Mucosa of gallbladder (tissue), 1 donor: Measurements from ENCODE around the gene MAS1L. TPM values are rescaled to one million over a fixed set of nuclear protein-coding genes. Genes with fewer than 3 reads are reported as not detected.

Source experiments
- DNase-seq: peaks from one replicate; pipeline ENCODE4 v3.0.0-alpha.2; 2020; ENCODE audit warnings: low spot score
- total RNA-seq: library from RNA; stranded (reverse); gene quantifications from one replicate; pipeline ENCODE4 v1.2.1, GENCODE V29; 2021
- donor health status: DM: no; HTN: no; CAD: no.

The MAS1L gene
- total RNA-seq, 1 donor from 2014 or later, result 0.26 TPM

DNA sequence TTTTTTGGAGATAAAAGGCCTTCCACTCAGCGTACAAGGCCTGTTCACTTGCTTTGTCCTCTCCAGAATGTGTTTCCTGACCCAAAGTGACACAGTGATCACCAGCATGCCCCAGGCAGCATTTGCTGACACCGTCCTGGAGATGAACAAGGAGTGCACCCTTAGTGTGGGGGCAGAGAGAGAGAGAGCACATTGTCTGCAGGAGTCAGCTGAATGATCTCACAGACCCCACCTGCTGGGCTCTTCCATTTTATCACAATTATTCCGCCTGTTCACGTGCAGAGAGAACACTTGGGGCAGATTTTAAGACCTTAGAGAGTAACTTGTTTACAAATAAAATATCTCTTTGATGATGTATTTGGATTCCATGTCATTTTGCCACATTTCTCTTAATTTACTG, 22.4 kb upstream of the MAS1L start:
- DNase-seq, result no peak

DNA sequence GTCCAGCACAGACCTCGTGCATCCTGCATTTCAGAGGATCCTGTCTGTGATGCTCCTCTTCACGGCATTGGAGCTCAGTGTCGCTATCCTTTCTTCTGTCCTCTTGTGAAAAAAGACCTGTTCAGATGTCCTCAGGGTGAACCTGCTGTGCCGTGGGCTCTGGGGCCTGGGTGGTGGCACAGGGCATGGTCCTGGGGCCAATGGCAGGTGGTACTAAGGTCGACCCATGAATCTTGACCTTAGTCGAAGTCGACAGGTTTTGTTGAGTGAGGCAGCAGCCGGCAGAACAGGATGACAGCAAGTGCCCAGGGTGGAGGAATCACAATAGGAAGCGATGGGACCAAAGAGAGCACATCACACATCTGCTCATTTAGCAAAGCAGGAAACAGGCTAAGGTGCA, 22.0 kb upstream of the MAS1L start:
- peak; percentile 0 for DNase-seq

DNA sequence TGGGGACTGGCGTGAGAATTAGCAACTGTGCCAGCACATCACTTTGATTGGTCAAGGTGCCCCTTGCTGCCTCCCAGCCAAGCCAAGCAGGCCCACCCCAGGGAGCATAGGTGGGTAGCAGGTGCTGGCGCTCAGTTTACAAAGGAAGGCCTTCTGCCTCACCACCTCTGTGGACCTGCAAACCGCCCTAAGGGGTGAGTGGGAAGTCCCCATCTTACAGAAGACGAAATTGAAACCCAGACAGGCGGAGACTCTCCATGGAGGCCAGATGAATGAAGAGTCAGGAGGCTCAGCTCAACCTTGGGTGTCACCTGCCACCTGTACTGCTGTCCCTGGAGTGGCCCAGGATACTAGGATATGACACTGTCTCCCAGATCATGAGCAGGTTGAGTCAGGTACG, 21.5 kb upstream of the MAS1L start:
- DNase-seq, result peak; percentile 1

DNA sequence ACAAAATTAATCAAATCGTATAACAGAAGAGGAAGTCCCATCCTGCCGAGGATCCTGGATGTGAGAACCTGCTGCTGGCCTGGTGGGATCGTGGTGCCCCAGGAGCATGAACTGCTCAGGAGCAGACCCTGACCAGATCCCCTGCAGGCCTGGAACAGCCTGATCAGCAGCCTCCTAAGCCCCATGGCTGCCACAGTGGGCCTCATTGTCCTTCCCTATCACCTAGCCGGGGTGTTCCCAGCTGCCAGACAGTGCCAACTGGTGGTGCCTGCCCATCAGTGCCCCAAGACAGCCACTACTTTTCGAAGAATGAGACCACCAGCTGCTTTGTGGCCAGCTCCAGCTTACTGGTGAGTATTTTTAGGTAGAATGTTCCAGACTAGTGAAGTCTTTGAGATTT, 19.6 kb upstream of the MAS1L start:
- DNase-seq, result no peak

DNA sequence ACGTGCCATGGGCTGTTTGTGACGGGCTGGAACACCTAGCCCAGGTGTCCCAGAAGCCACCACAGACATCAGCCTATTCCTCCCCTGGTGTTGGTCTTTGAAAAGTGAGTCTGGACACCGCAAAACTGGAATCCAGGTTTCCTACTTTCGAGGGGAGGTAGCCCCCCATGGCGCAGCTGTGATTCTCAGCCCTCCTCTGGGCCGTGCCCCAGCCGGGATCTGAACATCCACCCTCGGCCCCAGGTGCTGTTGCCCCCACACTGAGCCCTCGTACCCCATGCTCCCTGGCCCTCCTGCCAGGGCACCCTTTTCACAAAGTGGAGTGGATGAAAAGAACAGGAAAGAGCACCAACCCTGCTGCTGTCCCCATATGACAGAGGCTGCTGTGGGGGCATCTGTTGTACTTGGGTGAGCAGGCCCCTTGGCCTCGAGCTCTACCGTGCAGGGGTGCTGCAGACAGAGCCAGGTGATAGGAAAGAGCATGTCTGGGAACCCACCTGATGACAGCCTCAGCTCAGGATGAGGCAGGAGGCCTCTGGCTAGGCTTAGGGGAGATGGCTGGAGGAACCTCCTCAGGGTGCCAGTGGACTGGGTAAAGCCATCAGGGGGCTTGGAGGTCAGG, 18.8 kb upstream of the MAS1L start:
- DNase-seq, result no peak

DNA sequence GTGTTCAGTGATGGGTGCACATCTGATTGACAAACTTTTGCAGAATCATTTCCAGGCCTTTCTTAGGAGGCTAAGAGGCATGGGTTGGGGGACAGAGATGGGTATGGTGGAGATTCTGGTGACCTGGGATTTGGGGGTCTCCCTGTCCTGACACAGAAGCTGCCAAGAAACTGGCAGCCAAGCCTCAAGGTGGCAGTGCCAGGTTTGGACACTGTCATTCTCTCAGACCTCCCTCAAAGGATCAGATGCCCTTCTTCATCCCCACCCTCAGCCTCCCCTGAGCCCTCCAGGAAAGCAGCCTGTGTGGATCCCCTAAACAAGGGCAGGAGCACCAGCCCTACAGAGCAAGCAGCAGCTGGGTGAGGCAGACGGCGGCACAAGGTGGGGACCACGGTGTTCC, 18.1 kb upstream of the MAS1L start:
- no peak for DNase-seq

DNA sequence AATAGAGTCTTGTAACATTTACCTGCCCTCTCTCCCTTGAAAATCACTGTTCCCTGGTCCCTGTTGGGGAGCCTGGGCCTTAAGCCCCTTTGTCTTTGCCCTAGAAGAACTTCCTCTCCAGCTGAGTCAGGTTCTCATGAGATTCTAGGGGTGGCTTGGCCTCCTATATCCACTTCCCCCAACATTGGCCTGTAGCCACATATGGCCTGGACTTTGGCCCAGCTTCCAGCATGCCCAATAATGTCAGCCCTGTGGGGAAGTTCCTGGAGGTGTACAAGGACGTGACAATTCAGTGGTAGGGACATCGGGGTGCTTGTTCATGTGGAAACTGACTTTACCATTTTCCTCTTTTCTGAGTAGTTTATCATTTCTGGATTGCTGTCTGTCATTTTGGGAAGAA, 17.2 kb upstream of the MAS1L start:
- DNase-seq, result peak; percentile 82

DNA sequence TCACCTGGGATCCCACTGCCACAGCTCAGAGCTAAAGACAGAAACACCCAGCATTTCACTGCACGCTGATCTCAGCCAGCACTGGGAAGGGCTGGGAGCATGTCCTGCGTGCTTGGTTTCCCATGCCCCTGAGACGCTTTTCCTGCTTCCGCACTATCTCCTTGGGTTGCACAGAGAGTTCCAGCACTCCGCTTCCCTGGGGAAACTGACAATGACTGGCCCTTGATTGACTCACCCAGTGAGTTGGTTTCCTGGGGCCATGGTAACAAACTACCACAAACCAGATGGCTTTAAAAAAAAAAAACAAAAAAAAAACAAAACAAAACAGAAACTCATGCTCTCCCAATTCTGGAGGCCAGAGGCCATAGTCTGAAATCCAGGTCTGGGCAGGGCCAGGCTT, 14.8 kb upstream of the MAS1L start:
- DNase-seq, result no peak

DNA sequence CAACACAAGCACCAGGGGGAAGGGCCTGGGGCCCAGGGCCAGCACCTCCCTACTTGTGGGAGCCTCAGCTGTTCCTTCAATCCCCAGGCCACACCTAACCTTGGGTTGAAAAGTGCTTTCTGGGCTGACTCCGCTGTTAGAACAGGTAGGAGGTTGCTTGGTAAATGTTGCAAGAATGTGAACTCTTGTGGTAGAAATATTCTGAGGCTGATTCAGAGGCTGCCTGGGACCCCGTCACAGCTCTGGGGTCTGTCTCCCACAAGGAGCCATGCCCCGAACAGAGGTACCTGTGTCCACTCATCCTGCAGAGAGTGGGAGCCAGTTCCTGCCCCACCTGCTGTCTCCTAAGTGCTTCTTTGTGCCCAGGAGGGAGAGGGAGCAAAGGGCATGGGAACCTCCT, 14.4 kb upstream of the MAS1L start:
- no peak for DNase-seq

DNA sequence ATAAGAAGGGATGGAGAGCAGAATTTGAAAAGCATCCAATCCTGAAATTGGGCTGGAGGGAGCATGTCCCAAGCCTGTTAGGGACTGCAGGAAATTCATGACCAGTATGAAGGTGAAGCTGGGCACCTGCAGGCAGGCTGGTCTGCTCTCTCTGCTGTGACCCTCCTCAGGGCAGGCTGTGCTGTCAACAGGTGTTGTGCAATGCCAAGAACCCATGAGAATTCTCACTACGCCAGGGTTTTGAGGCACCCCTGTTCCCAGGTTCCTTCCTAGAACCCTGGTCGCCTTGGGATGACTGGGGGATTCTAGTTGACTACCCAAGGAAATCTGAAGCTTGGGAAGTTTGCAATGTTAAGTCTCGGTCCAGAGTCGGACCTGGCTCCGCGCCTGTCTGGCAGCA, 13.3 kb upstream of the MAS1L start:
- no peak for DNase-seq

DNA sequence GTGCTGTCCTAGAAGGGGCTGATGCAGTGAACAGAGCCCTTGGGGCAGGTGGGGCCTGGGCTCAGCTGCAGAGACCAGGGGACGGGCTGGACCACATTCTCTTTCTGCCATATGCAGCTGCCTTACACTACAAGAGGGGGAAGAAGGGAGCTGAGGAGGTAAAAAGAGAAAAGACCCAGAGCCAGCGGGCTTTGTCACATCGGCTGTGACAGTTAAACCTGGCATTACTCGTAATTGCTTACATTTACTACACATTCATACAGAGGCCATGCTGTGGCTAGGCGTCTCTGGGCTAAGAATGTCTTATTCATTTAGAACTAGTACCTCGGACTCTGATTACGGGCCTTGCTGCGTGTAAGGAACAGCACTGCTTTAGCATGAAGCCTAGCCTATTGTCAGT, 12.8 kb upstream of the MAS1L start:
- DNase-seq, result no peak

DNA sequence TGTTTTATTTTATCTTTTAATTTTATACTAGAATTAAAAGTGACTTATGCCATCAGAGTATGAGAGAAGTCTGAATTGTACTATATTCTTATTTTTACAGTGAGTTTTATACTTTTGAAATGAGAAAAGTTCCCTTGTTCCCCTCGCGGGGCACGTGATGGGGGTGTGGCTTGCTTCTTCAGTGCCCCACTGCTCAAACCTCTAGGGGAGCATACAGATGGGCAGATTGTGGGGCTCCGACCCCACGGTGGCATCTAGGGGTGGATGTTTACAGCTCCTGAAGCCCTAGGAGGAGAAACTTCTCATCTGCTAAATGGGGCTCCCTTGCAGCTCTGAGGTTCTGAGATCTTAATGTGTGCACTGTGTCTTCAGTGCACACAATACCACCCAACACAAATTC, 11.9 kb upstream of the MAS1L start:
- DNase-seq, result no peak

DNA sequence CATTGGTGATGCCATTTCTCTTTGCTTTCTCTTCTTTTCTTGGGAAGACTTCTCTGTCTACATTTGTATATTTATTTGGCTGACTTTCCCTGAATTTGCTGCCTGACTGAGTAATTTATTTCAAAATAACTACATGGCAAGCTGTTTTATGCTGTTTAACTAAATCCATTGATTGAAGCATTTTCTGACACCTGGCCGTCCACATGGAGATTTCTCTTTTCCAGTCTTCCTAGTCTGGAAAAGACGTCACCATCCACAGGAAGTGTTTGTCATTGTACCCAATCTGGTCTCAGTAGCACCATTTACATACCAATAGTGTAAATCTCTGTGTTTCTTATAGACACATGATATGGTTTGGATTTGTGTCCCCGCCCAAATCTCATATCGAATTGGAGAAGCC, 9.2 kb upstream of the MAS1L start:
- no peak for DNase-seq

DNA sequence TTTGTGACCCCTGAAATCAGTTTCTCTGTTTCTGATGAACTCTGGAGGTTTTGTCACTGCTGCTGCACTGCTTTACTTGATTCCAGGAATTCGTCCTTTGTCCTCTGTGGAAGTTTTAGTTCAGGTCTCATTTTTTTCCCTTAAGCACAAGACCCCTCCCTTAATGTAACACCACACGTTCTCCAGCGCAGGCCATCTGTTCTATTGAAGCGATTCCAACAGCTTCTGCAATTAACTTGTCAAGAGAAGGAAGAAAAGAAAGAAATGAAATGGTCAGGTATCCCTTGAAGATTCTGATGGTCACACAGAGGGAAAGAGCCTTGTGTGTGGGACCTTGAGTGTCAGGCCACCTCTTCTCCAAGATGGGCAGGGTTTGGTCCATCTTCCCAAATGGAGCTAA, 7.8 kb upstream of the MAS1L start:
- DNase-seq, result no peak

DNA sequence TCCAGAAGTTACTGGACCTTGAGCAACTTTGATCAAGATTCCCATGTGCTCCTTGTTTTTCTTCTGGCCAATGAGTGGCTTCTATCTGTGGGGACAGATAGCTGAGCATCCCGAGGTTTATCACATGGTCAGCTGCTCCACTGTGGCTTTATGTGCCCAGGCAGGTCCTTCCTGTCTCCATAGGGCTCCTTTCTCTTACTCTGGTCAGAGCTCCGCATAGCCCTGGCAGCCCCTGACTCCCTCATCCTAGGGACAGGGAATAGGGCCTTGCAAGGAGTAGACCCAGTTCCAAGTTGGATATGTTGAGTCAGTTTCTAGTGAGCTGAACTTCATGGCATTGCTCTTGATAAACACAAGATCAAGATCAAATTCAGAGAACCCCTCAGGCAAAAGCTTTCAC, 6.4 kb upstream of the MAS1L start:
- no peak for DNase-seq

DNA sequence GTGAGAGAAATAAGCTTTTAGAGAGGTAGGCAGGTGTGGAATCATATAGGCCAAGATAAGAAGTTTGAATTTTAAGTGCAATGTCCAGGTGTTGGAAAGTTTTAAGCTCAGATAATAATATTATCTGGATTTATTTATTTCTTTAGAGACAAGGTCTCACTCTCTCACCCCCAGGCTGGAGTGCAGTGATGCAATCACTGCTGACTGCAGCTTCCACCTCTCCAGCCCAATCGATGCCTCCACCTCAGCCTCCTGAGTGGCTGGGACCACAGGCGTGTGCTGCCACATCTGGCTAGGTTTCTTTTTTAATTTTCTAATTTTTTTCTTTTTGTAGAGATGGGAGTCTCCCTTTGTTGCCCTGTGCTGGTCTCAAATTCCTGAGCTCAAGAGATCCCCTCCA, 5.5 kb upstream of the MAS1L start:
- DNase-seq, result no peak

DNA sequence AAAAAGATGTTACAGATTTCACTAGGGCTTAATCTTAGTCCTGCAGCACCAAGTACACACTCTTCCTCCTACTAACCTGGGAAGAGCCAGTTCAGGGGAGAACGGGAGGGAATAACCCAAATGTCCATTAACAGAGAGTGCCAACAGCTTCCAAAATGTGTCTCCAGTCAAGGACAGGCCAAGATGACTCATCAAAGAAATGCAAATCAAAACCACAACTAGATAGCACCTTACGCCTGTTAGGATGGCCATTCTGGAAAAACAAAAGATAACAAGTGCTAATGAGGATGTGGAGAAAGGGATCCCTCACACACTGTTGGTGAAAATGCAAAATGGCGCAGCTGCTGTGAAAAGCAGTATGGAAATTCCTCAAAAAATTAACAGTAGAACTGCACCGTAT, 3.8 kb upstream of the MAS1L start:
- no peak for DNase-seq

DNA sequence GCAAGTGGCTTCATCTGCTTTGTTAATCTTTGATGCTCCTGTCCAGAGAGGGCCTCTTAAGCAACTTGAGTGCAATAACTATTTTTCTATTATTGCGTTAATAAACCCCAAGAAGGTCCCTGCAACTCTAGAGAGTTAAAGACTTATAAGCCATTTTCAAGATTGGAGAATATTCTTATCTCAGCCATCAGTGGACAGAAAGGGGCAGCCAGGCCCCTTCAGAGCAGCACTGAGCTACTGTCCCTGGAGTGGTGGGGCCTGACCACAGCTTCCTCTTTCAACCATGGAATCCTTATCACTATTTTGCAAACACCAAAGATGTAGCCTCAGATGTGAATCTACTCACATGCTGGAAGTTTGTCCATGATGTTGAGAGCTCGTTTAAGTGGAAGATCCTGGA, 2.8 kb upstream of the MAS1L start:
- DNase-seq, result no peak

DNA sequence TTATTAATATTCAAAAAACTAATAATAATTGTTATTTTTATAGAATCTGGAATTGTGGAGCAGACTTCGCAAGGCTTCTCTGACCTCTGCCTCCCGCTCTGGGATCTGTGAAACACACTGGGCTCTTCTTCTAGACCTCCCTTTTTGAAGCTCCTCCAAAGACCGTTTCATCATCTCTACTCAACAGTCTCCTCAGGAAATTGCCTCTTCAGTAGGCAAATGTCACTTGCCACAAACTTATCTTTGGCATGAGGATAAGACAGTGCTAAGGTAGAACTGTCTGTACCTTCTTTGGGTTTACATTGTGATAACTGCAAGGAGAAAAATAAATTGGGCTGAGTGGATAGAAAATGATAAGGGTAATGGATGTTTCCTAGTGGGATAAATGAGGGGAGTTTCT, 2.3 kb upstream of the MAS1L start:
- DNase-seq, result no peak

DNA sequence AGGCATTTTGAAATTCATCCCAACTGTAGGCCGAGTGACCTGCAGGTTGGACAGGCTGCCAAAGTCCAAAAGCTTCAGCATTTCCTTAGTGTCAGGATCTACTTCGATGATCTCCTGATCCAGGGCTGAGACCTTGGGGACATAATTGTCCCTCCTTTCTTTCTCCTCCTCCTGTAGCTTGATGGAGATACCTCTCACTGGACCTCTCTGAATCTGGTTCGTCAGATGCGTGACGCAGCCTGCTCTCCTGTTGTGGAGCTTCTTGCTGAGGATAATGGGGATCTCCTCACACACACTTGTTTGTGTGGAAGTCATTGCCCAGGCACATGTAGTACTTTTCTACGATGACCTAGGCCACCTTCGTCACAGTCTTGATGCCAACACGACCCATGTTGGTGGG, 1.5 kb upstream of the MAS1L start:
- no peak for DNase-seq

DNA sequence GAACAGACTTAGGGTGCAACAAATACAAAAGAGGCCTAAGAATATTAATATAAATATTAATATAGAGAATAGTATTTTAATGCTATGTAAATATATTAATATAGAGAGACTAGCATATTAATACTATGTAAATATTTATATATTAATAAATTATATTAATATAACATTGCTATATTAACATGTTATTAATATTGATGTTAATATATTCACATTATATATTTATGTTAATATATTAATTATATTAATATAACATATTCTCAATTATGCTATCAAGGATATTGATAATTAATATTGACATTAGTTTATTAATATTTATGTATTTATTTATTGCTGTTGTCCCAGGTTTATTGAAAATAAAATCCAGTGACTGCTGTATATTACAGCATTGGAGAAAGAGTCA, 1.1 kb upstream of the MAS1L start:
- no peak for DNase-seq

DNA sequence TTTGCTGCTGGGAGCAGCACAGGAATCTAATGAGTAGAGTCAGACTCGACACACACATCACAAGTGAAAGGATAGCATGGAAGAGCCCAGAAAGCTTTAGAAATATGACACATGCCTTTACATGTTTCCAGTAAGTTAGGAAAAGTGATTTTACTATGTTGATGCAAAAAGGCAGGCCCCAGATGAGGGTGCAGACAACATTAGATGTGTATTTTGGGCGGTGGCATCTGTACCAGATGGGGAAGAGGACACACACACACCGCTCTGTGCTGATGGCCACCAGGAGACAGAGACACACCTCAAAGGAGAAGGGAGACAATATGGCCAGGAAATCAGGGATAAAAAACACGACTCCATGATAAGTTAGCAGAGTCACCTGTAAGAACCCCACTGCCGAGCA, 625 bp downstream of the MAS1L start:
- DNase-seq, result no peak

DNA sequence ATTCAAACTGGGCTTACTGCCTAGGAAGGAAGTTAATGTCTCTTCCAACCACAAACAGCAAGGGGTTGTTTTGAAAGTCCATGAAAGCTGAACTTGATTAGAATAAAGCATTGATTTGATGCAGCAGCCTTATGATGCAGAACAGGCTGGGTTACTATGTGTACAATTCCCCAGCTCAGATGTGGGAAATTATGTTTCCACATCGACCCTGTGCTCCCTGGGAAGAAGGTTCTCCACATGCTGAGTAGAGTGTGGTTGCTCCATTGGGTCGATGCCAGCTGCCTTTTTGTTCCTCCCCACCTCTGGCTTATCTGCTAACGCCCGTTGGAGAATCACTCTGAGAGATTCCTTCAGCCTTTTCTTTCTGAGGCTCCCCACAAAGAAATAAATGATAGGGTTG, 1.2 kb downstream of the MAS1L start:
- DNase-seq, result no peak

DNA sequence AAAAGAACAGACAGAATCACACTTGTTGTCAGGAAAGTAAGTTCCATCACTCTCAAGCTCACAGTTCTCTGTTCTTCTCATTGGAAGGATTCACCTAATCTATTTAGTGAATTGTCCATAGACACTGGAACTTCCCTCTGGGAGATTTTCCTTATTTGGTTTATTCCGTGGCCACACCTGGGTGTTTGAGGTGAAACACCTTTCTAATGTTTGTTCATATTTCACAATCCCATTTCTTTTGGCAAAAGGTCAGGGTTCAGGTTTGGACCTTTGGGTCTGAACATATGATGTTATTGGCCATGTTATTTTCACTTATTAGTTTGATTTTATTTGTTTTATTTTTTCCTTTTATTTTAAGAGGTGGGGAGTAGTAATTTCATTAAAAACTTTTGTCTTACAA, 4.0 kb downstream of the MAS1L start:
- no peak for DNase-seq

DNA sequence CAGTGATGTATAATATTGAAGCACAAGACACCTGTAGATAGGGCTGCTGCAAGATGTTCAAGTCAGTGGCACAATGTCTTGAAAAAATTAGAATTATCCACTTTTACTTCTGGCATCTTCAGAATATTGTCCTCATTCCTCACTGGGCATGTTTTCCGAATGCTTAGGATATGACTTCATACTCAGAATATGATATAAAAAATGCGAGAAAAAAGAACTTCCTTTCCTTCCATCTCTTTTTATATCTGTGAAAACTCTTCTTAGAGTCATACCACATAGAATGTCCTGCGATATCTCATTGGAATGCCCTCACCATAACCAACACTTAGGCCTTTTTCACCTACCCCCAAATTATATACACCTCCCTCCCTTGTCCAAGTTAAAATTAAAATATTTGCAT, 4.6 kb downstream of the MAS1L start:
- DNase-seq, result no peak
